Tibial nerve (tissue), 4 donors: ENCODE results near the gene TRPV2.

Experiments used
- CTCF ChIP-seq, 5 experiments: fragments of 200-600 bp in 3 of 5; fragments of 450-650 bp in 2 of 5; sonication (generic) in 3 of 5; IDR thresholded peaks; one replicate each; pipeline ENCODE4 v1.5.1; 2016 to 2019; ENCODE audit warnings: antibody characterized with exemption in 5 of 5, mild to moderate bottlenecking in 3 of 5, moderate library complexity in 2 of 5
- EP300 ChIP-seq, 2 donors: sonication (generic); formaldehyde crosslinking; IDR thresholded peaks; one replicate each; pipeline ENCODE4 v1.6.1; 2017; ENCODE audit warnings: antibody characterized with exemption in 2 of 2, mild to moderate bottlenecking in 1 of 2

GRCh38 chr17:16442594-16443510 is 27.5 kb downstream of the TRPV2 start:
- TF ChIP-seq CTCF (IDR thresholded peaks at IDR 0.05), result no peak
- no peak for TF ChIP-seq EP300 (IDR thresholded peaks at IDR 0.05)
